ENCODE results near the gene CHCHD4. TPM values are rescaled to one million over a fixed set of nuclear protein-coding genes. Genes with fewer than 3 reads are reported as not detected.

The CHCHD4 gene
- polyA plus RNA-seq, 1 of the 3 experiments (the other 2 are of a cell fraction), result 15.4 TPM

DNA sequence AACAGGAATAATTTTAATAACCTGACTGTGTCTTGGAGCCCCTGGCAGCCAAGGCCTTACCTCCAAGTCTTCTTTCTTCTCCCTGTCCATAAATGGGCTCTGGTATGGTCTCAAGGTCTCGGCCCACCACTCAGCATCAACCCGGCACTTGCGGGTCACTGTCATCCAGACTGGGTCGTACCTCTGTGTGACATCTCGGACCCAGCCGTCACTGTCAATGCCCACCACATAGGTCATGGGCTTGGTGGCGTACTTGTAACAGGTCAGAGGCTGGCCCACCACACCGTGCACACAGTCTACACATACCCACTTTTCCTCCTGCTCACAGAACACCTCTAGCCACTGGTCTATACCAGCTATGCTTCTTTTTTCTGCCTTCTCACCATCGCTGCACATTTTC is 33.3 kb upstream of the CHCHD4 start (continued):
- TF ChIP-seq, protein P1, sequence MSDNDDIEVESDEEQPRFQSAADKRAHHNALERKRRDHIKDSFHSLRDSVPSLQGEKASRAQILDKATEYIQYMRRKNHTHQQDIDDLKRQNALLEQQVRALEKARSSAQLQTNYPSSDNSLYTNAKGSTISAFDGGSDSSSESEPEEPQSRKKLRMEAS (IDR thresholded peaks at IDR 0.05; ENCODE audit: low read depth), result no peak
- no peak for TF ChIP-seq ELF1 (IDR thresholded peaks at IDR 0.05)
- no peak for TF ChIP-seq TEAD4 (IDR thresholded peaks at IDR 0.05; ENCODE audit: borderline replicate concordance, insufficient read depth)
- TF ChIP-seq RAD21 (IDR thresholded peaks at IDR 0.05; ENCODE audit: low read length), result no peak
- no peak for TF ChIP-seq TCF12 (IDR thresholded peaks at IDR 0.05)
- TF ChIP-seq SMC3 (IDR thresholded peaks at IDR 0.05; ENCODE audit: low read depth, low read length), result no peak

- 93% methylated on average over 13 of the region's 13 CpGs for WGBS (ENCODE audit: low lambda C conversion rate)
- Histone ChIP-seq H3K79me2 (ENCODE audit: insufficient read depth) (peaks cover 66% of the 10 kb centered on the region; the same call in 1 of the 2 replicates), H4K20me1 (ENCODE audit: insufficient read depth) (0 out of 2 replicates have a peak, but pooled peaks cover 9% of the 10 kb centered on the region), H3F3A (replicated peaks; ENCODE audit: insufficient read depth) (no peaks in the 10 kb centered on the region), H3K4me3 (ENCODE audit: low read depth in 2 of 2, low read length in 1 of 2) (no peak overlapping the region), H3K27me3 (ENCODE audit: insufficient read depth) (no peaks in the 10 kb centered on the region), H3K9ac (no peak overlapping the region), H2AFZ (ENCODE audit: low read depth) (no peak overlapping the region), H3K9me3 (peaks cover 9% of the 10 kb centered on the region; the same call in 1 of the 2 replicates), H3K27ac (ENCODE audit: low read depth in 2 of 2, low read length in 1 of 2) (no peak overlapping the region), H3K4me2 (no peak overlapping the region), H3K9me2 (no peaks in the 10 kb centered on the region), H3K36me3 (replicated peaks in 1 of 2; ENCODE audit: control insufficient read depth in 1 of 2, insufficient read depth in 2 of 2, low read length in 1 of 2) (peaks cover 84 to 91% of the 10 kb centered on the region in 2 experiments), H3K4me1 (ENCODE audit: control insufficient read depth in 1 of 2, insufficient read depth in 2 of 2, low read depth in 1 of 2, low read length in 1 of 2) (no peaks in the 10 kb centered on the region; a peak in 1 of 4 replicates)
- no peak for DNase-seq
- no peak for TF ChIP-seq TAF1 (IDR thresholded peaks at IDR 0.05; ENCODE audit: borderline replicate concordance, low read depth, low read length)
- no peak for TF ChIP-seq FOXM1 (IDR thresholded peaks at IDR 0.05; ENCODE audit: low read depth)
- no peak for TF ChIP-seq GABPA (IDR thresholded peaks at IDR 0.05; ENCODE audit: low read depth)
- no peak for TF ChIP-seq CTCF (IDR thresholded peaks at IDR 0.05)
- TF ChIP-seq ZBTB33 (IDR thresholded peaks at IDR 0.05; ENCODE audit: borderline replicate concordance, low read depth), result no peak
- TF ChIP-seq IRF3 (IDR thresholded peaks at IDR 0.05; ENCODE audit: low read depth, low read length), result no peak
- no peak for TF ChIP-seq POLR2AphosphoS5 (IDR thresholded peaks at IDR 0.05; ENCODE audit: low read depth, low read length)
- no peak for TF ChIP-seq PBX3 (IDR thresholded peaks at IDR 0.05)
- no peak for TF ChIP-seq NFIC (IDR thresholded peaks at IDR 0.05; ENCODE audit: borderline replicate concordance)
- TF ChIP-seq EP300 (IDR thresholded peaks at IDR 0.05; ENCODE audit: borderline replicate concordance in 1 of 2, low read depth in 1 of 2, low read length in 1 of 2), result no peak
- no peak for TF ChIP-seq RXRA (IDR thresholded peaks at IDR 0.05; ENCODE audit: borderline replicate concordance, low read depth)
- TF ChIP-seq RFX5 (IDR thresholded peaks at IDR 0.05; ENCODE audit: low read length), result no peak
- no peak for TF ChIP-seq MXI1 (IDR thresholded peaks at IDR 0.05; ENCODE audit: low read depth, low read length)
- POLR2A ChIA-PET, result interaction anchor here (0.8 kb wide), 1 partner anchor 10 kb away, joined by 3 read pairs; no protein-coding TSS in a partner anchor
- CTCF ChIA-PET, result interaction anchor here (1.0 kb wide), 1 partner anchor 9 kb away, joined by 3 read pairs; no protein-coding TSS in a partner anchor
Measured at GRCh38 chr3:14156843-14157561, 32.3 kb upstream of the CHCHD4 start.
